DOHH2 (cell line): ENCODE results near the gene TARBP1.

Source experiments
- EZH2phosphoT487 ChIP-seq: fragments of 200-600 bp; sonication (generic); IDR thresholded peaks from 2 replicates; pipeline ENCODE4 v1.6.1; 2017; ENCODE audit warnings: borderline replicate concordance, mild to moderate bottlenecking, antibody characterized with exemption, low read length, moderate library complexity, mixed read lengths
- TF ChIP-seq, protein P1 (sequence below): fragments of 200-600 bp; sonication (generic); IDR thresholded peaks from one replicate; pipeline ENCODE4 v1.5.1; 2014; ENCODE audit warnings: antibody characterized with exemption, mild to moderate bottlenecking, low read depth, low read length; ENCODE audit not compliant: poor library complexity, severe bottlenecking

GRCh38 chr1:234342774-234343173 is 136.2 kb downstream of the TARBP1 start:
- TF ChIP-seq, protein P1, sequence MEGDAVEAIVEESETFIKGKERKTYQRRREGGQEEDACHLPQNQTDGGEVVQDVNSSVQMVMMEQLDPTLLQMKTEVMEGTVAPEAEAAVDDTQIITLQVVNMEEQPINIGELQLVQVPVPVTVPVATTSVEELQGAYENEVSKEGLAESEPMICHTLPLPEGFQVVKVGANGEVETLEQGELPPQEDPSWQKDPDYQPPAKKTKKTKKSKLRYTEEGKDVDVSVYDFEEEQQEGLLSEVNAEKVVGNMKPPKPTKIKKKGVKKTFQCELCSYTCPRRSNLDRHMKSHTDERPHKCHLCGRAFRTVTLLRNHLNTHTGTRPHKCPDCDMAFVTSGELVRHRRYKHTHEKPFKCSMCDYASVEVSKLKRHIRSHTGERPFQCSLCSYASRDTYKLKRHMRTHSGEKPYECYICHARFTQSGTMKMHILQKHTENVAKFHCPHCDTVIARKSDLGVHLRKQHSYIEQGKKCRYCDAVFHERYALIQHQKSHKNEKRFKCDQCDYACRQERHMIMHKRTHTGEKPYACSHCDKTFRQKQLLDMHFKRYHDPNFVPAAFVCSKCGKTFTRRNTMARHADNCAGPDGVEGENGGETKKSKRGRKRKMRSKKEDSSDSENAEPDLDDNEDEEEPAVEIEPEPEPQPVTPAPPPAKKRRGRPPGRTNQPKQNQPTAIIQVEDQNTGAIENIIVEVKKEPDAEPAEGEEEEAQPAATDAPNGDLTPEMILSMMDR: no peak
- TF ChIP-seq EZH2phosphoT487: no peak
